ENCODE data around the gene NEDD4L. TPM values are rescaled to one million over a fixed set of nuclear protein-coding genes. Genes with fewer than 3 reads are reported as not detected.

The NEDD4L gene
- total and polyA plus RNA-seq, 4 donors: 10.2 to 20.3 (median 13.2) TPM

DNA sequence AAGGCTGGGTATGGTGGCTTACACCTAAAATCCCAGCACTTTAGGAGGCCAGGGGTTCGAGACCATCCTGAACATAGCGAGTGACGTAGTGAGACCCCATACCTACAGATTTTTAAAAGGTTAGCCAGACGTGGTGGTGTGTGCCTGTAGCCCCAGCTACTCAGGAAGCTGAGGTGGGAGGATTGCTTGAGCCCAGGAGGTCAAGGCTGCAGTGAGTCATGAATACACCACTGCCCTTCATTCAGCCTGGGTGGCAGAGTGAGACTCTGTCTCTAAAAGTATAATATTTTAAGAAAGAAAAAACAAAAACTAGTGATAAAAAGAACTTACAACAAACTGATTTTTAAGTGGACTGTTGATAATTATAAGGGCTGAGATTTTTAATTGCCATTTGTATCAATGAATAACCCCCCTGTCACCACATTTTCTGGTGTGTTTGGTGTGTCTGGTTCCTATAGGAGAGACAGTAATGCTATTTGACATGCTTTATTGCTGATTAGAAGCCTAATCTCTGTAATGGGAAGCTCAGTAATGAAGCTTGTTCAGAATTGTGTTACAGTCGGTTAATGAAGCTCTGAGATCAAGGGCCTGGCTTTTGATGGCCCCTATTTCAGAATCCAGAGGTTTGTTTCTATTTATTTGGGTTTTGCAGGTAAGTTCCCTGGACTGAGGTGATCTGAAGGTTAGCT is 147.0 kb downstream of the NEDD4L start:
- no peak for TF ChIP-seq ATF3 (IDR thresholded peaks at IDR 0.05)
- no peak for TF ChIP-seq FOXA1 (IDR thresholded peaks at IDR 0.05)
- no peak for TF ChIP-seq NR2F2 (IDR thresholded peaks at IDR 0.05)
- TF ChIP-seq HNF4A (conservative IDR thresholded peaks at IDR 0.05): no peak
- TF ChIP-seq REST (IDR thresholded peaks at IDR 0.05): no peak
- TF ChIP-seq SP1 (IDR thresholded peaks at IDR 0.05): no peak
- no peak for TF ChIP-seq YY1 (IDR thresholded peaks at IDR 0.05)
- TF ChIP-seq TAF1 (conservative IDR thresholded peaks at IDR 0.05): no peak
- TF ChIP-seq FOXA2 (IDR thresholded peaks at IDR 0.05): no peak
- TF ChIP-seq, protein P1, sequence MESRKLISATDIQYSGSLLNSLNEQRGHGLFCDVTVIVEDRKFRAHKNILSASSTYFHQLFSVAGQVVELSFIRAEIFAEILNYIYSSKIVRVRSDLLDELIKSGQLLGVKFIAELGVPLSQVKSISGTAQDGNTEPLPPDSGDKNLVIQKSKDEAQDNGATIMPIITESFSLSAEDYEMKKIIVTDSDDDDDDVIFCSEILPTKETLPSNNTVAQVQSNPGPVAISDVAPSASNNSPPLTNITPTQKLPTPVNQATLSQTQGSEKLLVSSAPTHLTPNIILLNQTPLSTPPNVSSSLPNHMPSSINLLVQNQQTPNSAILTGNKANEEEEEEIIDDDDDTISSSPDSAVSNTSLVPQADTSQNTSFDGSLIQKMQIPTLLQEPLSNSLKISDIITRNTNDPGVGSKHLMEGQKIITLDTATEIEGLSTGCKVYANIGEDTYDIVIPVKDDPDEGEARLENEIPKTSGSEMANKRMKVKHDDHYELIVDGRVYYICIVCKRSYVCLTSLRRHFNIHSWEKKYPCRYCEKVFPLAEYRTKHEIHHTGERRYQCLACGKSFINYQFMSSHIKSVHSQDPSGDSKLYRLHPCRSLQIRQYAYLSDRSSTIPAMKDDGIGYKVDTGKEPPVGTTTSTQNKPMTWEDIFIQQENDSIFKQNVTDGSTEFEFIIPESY (IDR thresholded peaks at IDR 0.05): no peak
- TF ChIP-seq GABPA (IDR thresholded peaks at IDR 0.05 in 1 of 2, conservative IDR thresholded peaks at IDR 0.05 in 1 of 2): no peak
- no peak for TF ChIP-seq JUND (IDR thresholded peaks at IDR 0.05)
- no peak for TF ChIP-seq MAX (IDR thresholded peaks at IDR 0.05)
- no peak for TF ChIP-seq RAD21 (IDR thresholded peaks at IDR 0.05)
- TF ChIP-seq HNF4G (IDR thresholded peaks at IDR 0.05): no peak
- TF ChIP-seq, protein P2, sequence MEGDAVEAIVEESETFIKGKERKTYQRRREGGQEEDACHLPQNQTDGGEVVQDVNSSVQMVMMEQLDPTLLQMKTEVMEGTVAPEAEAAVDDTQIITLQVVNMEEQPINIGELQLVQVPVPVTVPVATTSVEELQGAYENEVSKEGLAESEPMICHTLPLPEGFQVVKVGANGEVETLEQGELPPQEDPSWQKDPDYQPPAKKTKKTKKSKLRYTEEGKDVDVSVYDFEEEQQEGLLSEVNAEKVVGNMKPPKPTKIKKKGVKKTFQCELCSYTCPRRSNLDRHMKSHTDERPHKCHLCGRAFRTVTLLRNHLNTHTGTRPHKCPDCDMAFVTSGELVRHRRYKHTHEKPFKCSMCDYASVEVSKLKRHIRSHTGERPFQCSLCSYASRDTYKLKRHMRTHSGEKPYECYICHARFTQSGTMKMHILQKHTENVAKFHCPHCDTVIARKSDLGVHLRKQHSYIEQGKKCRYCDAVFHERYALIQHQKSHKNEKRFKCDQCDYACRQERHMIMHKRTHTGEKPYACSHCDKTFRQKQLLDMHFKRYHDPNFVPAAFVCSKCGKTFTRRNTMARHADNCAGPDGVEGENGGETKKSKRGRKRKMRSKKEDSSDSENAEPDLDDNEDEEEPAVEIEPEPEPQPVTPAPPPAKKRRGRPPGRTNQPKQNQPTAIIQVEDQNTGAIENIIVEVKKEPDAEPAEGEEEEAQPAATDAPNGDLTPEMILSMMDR (IDR thresholded peaks at IDR 0.05; ENCODE audit: low read depth, low read length, missing input control): no peak
- no peak for TF ChIP-seq RXRA (IDR thresholded peaks at IDR 0.05)
- TF ChIP-seq EGR1 (IDR thresholded peaks at IDR 0.05; ENCODE audit: low read depth in 2 of 2): no peak
- no peak overlapping the region for H3K9ac ChIP-seq (ENCODE audit: low read depth in 1 of 2, low read length in 2 of 2)
- no peak overlapping the region for H3K27ac ChIP-seq (ENCODE audit: low read depth in 1 of 2, low read length in 2 of 2)
- H3K27me3 ChIP-seq (ENCODE audit: control insufficient read depth in 4 of 4, insufficient read depth in 4 of 4, low read length in 3 of 4): no peaks in the 10 kb centered on the region
- no peaks in the 10 kb centered on the region for H3K9me3 ChIP-seq (ENCODE audit: control insufficient read depth in 4 of 4, low read length in 3 of 4)
- H3K36me3 ChIP-seq (ENCODE audit: control insufficient read depth in 4 of 4, insufficient read depth in 3 of 4, low read depth in 1 of 4, low read length in 3 of 4): no peaks in the 10 kb centered on the region
- no peak for DNase-seq (ENCODE audit: low spot score)
- 87% methylated on average over 5 of the region's 5 CpGs for WGBS
- H3K4me3 ChIP-seq (ENCODE audit: low read depth in 1 of 3, low read length in 3 of 3): no peak overlapping the region
- H3K4me1 ChIP-seq (ENCODE audit: control insufficient read depth in 4 of 4, insufficient read depth in 4 of 4, low read length in 3 of 4): peaks cover 0 to 2% (median 0%) of the 10 kb centered on the region in 4 donors

Data from liver (tissue), 9 donors.